Erythroblast (primary cell): ENCODE measurements around the gene MECR.

Experiments used
- DNase-seq, 2 experiments: peaks; one replicate each; lab custom pipeline; 2025; lab: John Stamatoyannopoulos, UW
- GATA1 ChIP-seq: IDR thresholded peaks from 2 replicates; pipeline ENCODE4 v1.6.1; 2011; ENCODE audit warnings: low read depth, mild to moderate bottlenecking, control low read depth, low read length, moderate library complexity
- POLR2A ChIP-seq: IDR thresholded peaks from 2 replicates; pipeline ENCODE4 v1.6.1; 2011; ENCODE audit warnings: mild to moderate bottlenecking, low read length

MECR gene

DNA sequence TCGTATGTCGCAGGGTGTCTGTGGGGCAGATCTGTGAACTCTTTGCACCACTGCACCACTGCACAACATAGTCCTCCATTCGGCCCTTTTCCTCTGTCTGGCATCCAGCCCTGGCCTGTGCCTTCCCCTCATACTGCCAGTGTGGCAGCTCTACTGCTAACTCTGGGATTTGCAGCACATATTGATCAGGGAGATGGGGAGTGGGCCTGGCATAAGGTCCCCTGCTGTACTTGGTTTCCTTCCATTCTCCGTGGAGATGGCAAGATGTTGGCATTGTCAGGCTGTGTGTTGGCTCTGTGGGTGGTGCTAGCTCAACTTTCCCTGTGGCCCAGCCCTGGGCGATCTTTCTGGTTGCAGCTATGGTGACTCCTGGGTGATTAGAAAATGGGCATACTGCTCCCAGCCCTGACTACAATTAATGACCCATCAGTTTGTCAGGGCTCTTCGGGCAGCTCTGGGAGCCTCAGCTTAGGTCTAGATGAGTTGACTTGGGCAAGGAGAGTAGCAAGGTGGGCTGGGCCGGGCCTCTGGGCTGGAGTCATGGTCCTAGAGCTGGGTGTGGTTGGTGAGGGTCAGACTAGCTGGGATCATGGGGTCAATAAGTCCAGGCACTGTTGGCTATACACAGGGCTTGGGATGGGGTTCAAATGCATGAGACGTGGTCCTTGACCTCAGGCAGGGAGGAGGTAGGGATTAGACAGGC lies 17.0 kb upstream of the MECR start:
- DNase-seq: no peak
- no peak for TF ChIP-seq POLR2A
- TF ChIP-seq GATA1: no peak

DNA sequence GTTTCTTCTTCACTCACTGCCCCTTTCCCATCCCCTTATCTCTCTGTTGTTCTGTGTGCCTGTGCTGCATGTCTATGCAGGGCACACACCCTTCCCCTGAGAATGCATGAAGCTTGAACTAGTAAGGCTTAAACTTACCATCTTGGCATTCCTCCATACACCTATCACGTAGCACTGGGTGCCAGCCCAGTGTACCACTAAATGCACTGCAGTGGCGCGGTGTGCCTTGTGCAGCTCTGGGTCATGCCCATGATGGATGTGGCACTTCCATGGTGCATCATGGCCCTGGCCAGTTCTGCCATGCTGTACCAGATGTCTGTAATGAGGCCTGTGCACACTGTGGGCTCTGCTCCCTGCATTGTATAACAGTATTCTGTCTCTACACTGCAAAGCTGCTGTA lies 16.3 kb upstream of the MECR start:
- TF ChIP-seq GATA1: no peak

DNA sequence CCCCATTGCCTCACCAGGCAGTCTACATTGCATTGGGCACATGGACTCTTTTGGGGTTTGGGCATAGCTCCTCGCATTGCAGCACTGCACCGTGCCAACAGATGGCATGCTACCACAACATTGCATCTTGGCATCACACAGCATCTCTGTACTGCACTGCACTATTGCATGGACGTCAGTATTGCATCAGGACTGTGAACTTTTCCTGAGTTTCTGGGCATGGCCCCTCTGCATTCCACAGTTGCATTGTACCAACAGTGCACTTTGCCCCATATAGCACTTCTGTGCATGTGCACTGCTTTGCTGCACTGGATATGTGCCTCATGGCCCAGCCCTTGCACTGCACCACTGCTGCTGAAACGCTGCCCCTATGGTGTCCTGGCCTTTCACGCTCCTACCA lies 15.1 kb upstream of the MECR start:
- no peak for DNase-seq
- no peak for TF ChIP-seq POLR2A
- TF ChIP-seq GATA1: no peak

More for the DNA sequence above, 16.3 kb upstream of the MECR start:
- DNase-seq: no peak

DNA sequence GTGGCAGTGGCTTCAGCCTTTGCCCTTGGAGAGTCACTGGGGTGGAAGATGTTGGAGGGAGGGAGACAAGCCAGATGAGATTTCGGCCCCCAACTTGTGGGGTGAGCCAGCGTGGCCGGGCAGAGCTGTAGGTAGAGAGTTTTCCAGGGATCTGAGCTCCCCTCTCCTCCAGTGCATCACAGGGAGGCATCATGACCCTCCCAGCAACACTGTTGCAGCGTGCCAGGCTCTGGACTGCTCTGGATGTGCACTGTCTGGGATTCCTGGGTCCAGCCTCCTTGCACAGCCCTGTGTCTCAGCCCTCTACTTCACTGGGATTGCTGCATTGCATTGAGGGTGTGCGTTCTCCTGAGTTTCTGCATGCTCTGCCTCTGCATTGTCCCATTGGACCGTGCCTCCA lies 14.5 kb upstream of the MECR start:
- DNase-seq: no peak
- TF ChIP-seq GATA1 (no peak), POLR2A (no peak)

DNA sequence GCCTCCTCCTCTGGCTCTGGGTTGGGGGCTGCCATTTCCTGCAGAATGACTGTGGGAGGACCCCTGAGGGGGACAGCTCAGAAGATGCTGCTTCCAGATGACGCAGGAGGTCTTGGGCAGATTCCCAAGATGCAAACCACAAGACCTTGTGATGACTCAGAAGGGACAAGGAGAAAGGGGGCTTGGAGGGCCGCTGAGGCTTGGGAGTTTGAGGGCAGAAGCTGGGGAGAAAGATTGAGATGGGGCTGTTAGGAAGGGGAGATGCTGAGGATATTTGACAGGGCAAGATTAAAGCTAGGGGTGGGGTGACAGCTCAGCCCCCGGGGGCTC lies 13.1 kb upstream of the MECR start:
- DNase-seq: no peak
- TF ChIP-seq POLR2A (no peak), GATA1 (no peak)

DNA sequence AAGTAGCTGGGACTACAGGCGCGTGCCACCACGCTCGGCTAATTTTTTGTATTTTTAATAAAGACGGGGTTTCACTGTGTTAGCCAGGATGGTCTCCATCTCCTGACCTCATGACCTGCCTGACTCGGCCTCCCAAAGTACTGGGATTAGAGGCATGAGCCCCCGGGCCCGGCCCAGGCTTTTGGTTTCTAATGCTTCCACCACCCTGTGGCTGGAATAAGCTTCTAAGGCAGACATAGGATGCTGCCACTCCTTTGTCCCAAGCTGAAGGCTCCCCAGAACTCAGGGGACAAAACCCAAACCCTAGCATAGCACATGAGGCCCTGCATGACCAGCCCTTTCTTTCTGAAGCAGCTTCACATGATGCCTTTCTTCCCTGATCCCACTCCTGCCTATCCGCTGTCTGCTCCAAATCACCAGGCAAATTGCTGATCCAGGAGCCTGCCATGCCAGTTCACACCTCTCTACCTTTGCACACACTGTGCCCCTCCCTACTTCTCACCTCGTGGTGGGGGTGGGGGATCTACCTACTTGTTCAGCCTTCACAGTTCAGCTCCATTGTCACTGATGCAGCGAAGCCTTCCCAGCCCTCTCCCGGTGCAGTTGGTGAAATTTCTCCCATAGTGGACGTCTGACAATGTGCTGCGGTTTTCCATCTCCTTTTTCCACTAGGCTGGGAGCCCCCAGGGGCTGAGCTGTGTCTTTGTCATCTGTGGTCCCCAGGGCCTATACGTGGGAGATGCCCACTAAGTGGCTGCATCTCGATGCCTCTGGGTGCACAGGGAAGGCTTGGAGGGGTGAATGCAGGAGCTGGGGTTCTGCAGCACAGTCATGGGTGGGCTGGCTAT lies 12.5 kb upstream of the MECR start:
- no peak for TF ChIP-seq POLR2A
- DNase-seq: no peak

DNA sequence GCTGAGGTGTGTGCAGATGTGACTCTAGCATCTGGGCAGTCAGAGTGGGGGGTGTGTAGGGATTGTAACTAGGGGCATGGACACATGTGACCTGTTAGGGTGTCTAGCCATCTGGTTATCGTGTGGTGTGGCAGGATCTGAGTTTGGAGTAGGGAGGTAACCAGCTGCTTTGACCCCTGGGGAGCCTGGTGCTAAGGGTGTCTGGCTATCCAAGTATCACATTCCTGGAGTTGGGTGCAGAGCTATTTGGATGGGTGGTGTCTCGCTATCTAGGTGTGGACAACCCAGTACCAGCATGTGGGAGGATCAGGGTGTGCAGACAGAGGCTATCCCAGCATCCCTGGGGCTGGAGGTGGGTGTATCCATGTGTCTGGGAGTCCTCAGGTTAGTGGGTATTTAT lies 10.3 kb upstream of the MECR start:
- TF ChIP-seq POLR2A: no peak
- TF ChIP-seq GATA1: no peak

DNA sequence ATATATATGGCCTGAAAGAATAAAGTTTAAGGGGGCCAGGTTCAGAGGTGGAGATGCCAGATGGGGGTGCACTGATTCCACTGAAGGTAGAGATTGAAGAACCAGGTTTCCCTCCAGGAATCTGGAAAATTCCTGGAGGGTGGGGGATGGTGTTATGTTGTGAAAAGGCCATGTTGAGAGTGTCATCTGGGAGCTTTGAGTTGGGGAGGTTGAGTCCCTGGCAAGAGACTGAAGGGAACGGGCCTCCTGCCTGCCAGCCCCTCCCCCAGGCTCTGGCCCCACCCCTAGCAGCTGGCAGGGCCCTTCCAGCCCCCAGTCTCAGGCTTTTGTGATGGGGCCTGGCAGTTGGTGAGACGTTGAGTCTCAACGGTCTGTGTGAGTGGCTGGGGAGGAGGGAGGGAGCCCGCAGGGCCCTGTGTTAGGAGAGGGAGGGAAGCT lies 9.7 kb upstream of the MECR start:
- DNase-seq: no peak
- TF ChIP-seq GATA1 (no peak), POLR2A (no peak)

More for the DNA sequence above, 10.3 kb upstream of the MECR start:
- no peak for DNase-seq

DNA sequence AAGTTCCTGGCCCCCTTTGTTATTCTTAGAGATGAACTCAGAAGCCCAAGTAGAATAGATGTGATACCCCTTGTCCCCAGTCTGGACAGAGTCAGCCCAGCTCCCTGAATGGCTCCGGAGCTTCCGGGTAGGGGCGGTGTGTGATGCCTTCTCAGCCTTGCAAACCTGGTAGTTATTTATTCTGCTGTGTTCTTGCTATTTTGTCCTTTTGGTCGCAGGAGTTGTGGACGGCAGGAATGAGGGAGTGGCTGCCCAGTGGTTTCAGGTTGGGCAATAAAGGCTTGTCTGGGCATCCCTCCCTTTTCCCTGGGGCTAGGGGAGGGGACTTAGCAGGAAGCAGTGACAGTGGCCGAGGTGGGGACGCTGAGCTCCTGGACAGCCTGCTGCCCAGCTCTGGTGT lies 8.4 kb upstream of the MECR start:
- no peak for DNase-seq
- no peak for TF ChIP-seq GATA1
- no peak for TF ChIP-seq POLR2A

DNA sequence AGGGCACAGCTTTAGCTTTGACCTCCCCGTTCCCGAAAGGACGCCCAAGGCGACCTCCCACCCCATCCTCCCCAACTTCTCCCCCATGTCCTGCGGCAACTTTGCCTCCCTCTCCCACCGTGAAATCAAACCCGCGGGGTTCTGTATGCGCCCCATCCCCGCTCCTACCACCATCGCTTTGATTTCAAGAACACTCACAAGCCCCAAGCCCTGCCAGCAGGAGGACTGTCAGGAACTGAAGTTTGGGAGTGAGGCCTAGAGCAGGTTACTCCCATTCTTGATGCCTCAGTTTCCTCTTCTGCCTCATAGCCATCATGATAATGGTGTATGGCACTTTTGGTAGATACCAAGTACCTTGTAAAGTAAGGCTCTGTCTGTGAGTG lies 7.9 kb upstream of the MECR start:
- DNase-seq: no peak
- TF ChIP-seq GATA1 (no peak), POLR2A (no peak)

DNA sequence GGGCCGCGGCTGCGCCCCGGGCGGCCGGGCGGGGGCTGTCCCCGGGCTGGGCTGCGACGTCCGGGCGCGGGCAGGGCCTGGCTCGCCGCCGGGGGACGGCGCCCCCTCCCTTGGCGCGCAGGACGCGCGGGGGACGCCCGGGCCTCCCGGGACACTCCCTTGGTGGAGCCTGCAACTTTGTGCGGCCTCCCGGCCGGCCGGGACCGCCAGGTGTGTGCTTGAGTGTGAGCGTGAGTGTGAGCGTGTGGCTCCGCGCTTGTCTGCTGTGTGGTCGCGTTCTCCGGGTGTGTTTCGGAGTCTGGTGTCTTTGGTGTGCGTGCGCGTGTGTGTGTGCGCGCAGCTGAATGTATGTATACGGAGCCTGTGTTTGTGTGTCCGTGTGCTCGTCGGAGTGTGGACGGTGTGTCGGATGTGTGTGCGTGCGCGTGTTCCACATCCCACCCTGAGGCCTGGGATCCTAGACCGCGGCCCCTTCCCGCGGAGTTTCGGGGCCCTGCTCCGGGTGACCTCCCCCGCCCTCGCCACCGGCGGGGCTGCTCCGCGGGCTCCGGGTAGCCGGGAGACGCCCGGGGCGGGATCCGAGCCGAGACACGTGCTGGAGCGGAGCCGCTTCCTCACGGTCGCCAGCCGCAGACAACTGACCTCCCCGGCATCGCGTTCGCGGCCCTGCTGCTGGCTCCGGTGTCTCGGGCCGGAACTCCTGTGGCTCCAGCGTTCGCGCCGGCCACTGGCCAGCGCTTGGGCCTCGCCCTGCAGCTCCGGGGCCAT lies 7.3 kb upstream of the MECR start:
- DNase-seq: peak in 1 of 2 experiments; percentile 34
- TF ChIP-seq POLR2A (no peak), GATA1 (no peak)

DNA sequence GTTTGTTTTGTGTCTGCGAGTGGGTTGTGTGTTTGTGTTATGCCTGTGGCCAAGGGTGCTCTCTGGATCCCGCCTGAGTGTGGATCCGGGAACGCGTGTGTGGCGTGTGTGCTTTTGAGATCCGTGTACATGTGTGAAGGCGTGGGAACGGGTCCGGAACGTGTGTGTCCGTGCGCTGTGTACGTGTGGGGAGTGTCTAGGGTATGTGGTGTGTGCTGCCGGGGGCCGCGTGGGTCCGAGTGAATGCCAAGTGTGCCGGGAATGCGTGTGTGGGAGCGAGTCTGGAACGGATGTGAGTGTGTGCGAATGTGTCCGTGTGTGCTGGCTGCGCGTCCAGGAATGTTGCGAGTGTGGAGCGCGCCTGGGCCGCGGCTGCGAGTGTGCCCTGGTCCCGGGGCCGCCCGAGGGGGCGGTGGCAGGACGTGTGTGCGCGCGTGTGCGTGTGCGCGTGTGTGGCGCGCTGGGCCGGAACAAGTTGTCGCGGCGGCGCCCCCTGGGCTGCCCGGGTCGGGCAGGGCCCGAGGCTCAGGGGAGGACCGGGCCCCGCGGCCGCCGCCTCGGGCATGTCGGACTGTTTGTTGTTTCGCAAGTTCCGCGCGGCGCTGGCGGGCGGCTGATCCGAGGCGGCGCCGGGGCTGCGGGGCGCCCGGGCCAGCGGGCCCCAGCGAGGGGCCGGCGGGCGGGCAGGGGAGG lies 6.5 kb upstream of the MECR start:
- DNase-seq: peak in 1 of 2 experiments; percentile 41

DNA sequence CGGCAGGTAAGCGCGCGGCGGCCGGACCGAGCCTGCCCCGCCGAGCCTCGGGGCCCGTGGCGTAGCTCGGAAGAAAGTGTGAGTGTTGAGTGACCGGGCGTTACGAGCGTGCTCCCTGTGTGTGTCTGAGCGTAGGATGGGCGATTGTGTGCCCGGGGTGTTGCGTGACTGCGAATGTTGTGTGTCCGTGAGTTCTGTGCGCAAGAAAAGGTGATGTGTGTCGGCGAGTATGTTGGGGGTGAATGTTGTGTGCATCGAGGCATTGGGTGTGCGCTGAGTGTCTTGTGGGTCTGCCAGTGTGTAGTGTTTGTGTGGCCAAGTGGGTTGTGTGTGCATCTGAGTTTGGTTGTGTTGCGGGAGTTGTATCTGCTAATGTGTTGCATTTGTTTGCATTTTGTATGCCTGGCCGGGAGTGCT lies 6.0 kb upstream of the MECR start:
- no peak for TF ChIP-seq GATA1
- TF ChIP-seq POLR2A: no peak
- peak in 1 of 2 experiments; percentile 58 for DNase-seq

More for the DNA sequence above, 6.5 kb upstream of the MECR start:
- no peak for TF ChIP-seq POLR2A
- no peak for TF ChIP-seq GATA1
